ENCODE measurements around the gene TRAF2.
"Not testable (repeated sequence)": the region's sequence is repeated elsewhere in the genome, so short reads cannot be mapped to it uniquely, and the experiment has no call there.

Gene TRAF2

GRCh38 chr9:136862849-136863622 lies 23.3 kb upstream of the TRAF2 start:
- Histone ChIP-seq H3K9me3 (ENCODE audit: control insufficient read depth in 1 of 2, low read length in 2 of 2) (no peaks in the 10 kb centered on the region), H3K4me1 (ENCODE audit: control insufficient read depth in 1 of 2, insufficient read depth in 2 of 2, low read length in 2 of 2) (peaks cover 8 to 22% of the 10 kb centered on the region in 2 donors), H3K27me3 (ENCODE audit: low read depth, low read length) (no peaks in the 10 kb centered on the region), H3K4me3 (ENCODE audit: low read depth in 1 of 2, low read length in 2 of 2) (no peak overlapping the region), H3K27ac (ENCODE audit: low read length) (no peak overlapping the region), H3K36me3 (ENCODE audit: control insufficient read depth in 1 of 2, insufficient read depth in 2 of 2, low read length in 2 of 2) (peaks cover 16 to 36% of the 10 kb centered on the region in 2 donors)

GRCh38 chr9:136863623-136864273 lies 22.6 kb upstream of the TRAF2 start:
- Histone ChIP-seq H3K27me3 (ENCODE audit: low read depth, low read length) (no peaks in the 10 kb centered on the region), H3K9me3 (ENCODE audit: control insufficient read depth in 1 of 2, low read length in 2 of 2) (no peaks in the 10 kb centered on the region), H3K27ac (ENCODE audit: low read length) (no peak overlapping the region), H3K4me1 (ENCODE audit: control insufficient read depth in 1 of 2, insufficient read depth in 2 of 2, low read length in 2 of 2) (peaks cover 8 to 21% of the 10 kb centered on the region in 2 donors), H3K36me3 (ENCODE audit: control insufficient read depth in 1 of 2, insufficient read depth in 2 of 2, low read length in 2 of 2) (peaks cover 16 to 36% of the 10 kb centered on the region in 2 donors), H3K4me3 (ENCODE audit: low read depth in 1 of 2, low read length in 2 of 2) (no peak overlapping the region)

- peaks cover 16 to 36% of the 10 kb centered on the region in 2 donors for H3K36me3 ChIP-seq (ENCODE audit: control insufficient read depth in 1 of 2, insufficient read depth in 2 of 2, low read length in 2 of 2)
- peaks cover 8 to 14% of the 10 kb centered on the region in 2 donors for H3K4me1 ChIP-seq (ENCODE audit: control insufficient read depth in 1 of 2, insufficient read depth in 2 of 2, low read length in 2 of 2)
- no peaks in the 10 kb centered on the region for H3K27me3 ChIP-seq (ENCODE audit: low read depth, low read length)
- no peaks in the 10 kb centered on the region for H3K9me3 ChIP-seq (ENCODE audit: control insufficient read depth in 1 of 2, low read length in 2 of 2)
- H3K27ac ChIP-seq (ENCODE audit: low read length), result peak overlapping the region; percentile 20
- H3K4me3 ChIP-seq (ENCODE audit: low read depth in 1 of 2, low read length in 2 of 2), result peak overlapping the region; percentile 63 to 92
Observed at GRCh38 chr9:136865041-136865767, 21.1 kb upstream of the TRAF2 start.

- H3K27ac ChIP-seq (ENCODE audit: low read length), result no peak overlapping the region
- peaks cover 8 to 14% of the 10 kb centered on the region in 2 donors for H3K4me1 ChIP-seq (ENCODE audit: control insufficient read depth in 1 of 2, insufficient read depth in 2 of 2, low read length in 2 of 2)
Observed at GRCh38 chr9:136865768-136866103, 20.6 kb upstream of the TRAF2 start.

GRCh38 chr9:136866898-136867421 lies 19.4 kb upstream of the TRAF2 start:
- H3K27me3 ChIP-seq (ENCODE audit: low read depth, low read length); H3K27ac ChIP-seq (ENCODE audit: low read length); H3K9me3 ChIP-seq (ENCODE audit: control insufficient read depth in 1 of 2, low read length in 2 of 2): not testable (repeated sequence)
- Histone ChIP-seq H3K4me3 (ENCODE audit: low read depth in 1 of 2, low read length in 2 of 2) (peak overlapping the region in 1 of 2 donors; percentile 92), H3K4me1 (ENCODE audit: control insufficient read depth in 1 of 2, insufficient read depth in 2 of 2, low read length in 2 of 2) (peaks cover 8 to 14% of the 10 kb centered on the region in 2 donors), H3K36me3 (ENCODE audit: control insufficient read depth in 1 of 2, insufficient read depth in 2 of 2, low read length in 2 of 2) (peaks cover 16 to 23% of the 10 kb centered on the region in 2 donors)

More at GRCh38 chr9:136865768-136866103, 20.6 kb upstream of the TRAF2 start:
- peak overlapping the region; percentile 63 to 92 for H3K4me3 ChIP-seq (ENCODE audit: low read depth in 1 of 2, low read length in 2 of 2)
- no peaks in the 10 kb centered on the region for H3K9me3 ChIP-seq (ENCODE audit: control insufficient read depth in 1 of 2, low read length in 2 of 2)
- no peaks in the 10 kb centered on the region for H3K27me3 ChIP-seq (ENCODE audit: low read depth, low read length)
- H3K36me3 ChIP-seq (ENCODE audit: control insufficient read depth in 1 of 2, insufficient read depth in 2 of 2, low read length in 2 of 2), result peaks cover 16 to 34% of the 10 kb centered on the region in 2 donors

GRCh38 chr9:136867480-136867879 lies 18.8 kb upstream of the TRAF2 start:
- Histone ChIP-seq H3K9me3 (ENCODE audit: control insufficient read depth in 1 of 2, low read length in 2 of 2) (no peaks in the 10 kb centered on the region), H3K36me3 (ENCODE audit: control insufficient read depth in 1 of 2, insufficient read depth in 2 of 2, low read length in 2 of 2) (peaks cover 14 to 18% of the 10 kb centered on the region in 2 donors), H3K27ac (ENCODE audit: low read length) (no peak overlapping the region), H3K4me1 (ENCODE audit: control insufficient read depth in 1 of 2, insufficient read depth in 2 of 2, low read length in 2 of 2) (peaks cover 8 to 14% of the 10 kb centered on the region in 2 donors), H3K27me3 (ENCODE audit: low read depth, low read length) (no peaks in the 10 kb centered on the region), H3K4me3 (ENCODE audit: low read depth in 1 of 2, low read length in 2 of 2) (no peak overlapping the region)

GRCh38 chr9:136867917-136868316 lies 18.4 kb upstream of the TRAF2 start:
- no peak overlapping the region for H3K27ac ChIP-seq (ENCODE audit: low read length)
- no peaks in the 10 kb centered on the region for H3K9me3 ChIP-seq (ENCODE audit: control insufficient read depth in 1 of 2, low read length in 2 of 2)
- H3K36me3 ChIP-seq (ENCODE audit: control insufficient read depth in 1 of 2, insufficient read depth in 2 of 2, low read length in 2 of 2), result peaks cover 10 to 13% of the 10 kb centered on the region in 2 donors
- no peak overlapping the region for H3K4me3 ChIP-seq (ENCODE audit: low read depth in 1 of 2, low read length in 2 of 2)
- peaks cover 8 to 14% of the 10 kb centered on the region in 2 donors for H3K4me1 ChIP-seq (ENCODE audit: control insufficient read depth in 1 of 2, insufficient read depth in 2 of 2, low read length in 2 of 2)
- H3K27me3 ChIP-seq (ENCODE audit: low read depth, low read length), result no peaks in the 10 kb centered on the region

- Histone ChIP-seq H3K27me3 (ENCODE audit: low read depth, low read length) (no peaks in the 10 kb centered on the region), H3K4me3 (ENCODE audit: low read depth in 1 of 2, low read length in 2 of 2) (no peak overlapping the region), H3K36me3 (ENCODE audit: control insufficient read depth in 1 of 2, insufficient read depth in 2 of 2, low read length in 2 of 2) (peaks cover 3 to 6% of the 10 kb centered on the region in 2 donors), H3K4me1 (ENCODE audit: control insufficient read depth in 1 of 2, insufficient read depth in 2 of 2, low read length in 2 of 2) (peaks cover 8 to 14% of the 10 kb centered on the region in 2 donors), H3K27ac (ENCODE audit: low read length) (no peak overlapping the region), H3K9me3 (ENCODE audit: control insufficient read depth in 1 of 2, low read length in 2 of 2) (no peaks in the 10 kb centered on the region)
Observed at GRCh38 chr9:136868644-136869043, 17.7 kb upstream of the TRAF2 start.

- H3K27me3 ChIP-seq (ENCODE audit: low read depth, low read length); H3K4me3 ChIP-seq (ENCODE audit: low read depth in 1 of 2, low read length in 2 of 2); H3K27ac ChIP-seq (ENCODE audit: low read length); H3K9me3 ChIP-seq (ENCODE audit: control insufficient read depth in 1 of 2, low read length in 2 of 2); H3K4me1 ChIP-seq (ENCODE audit: control insufficient read depth in 1 of 2, insufficient read depth in 2 of 2, low read length in 2 of 2); H3K36me3 ChIP-seq (ENCODE audit: control insufficient read depth in 1 of 2, insufficient read depth in 2 of 2, low read length in 2 of 2): not testable (repeated sequence)
Observed at GRCh38 chr9:136869611-136870010, 16.7 kb upstream of the TRAF2 start.

GRCh38 chr9:136875155-136875554 lies 11.2 kb upstream of the TRAF2 start:
- Histone ChIP-seq H3K4me1 (ENCODE audit: control insufficient read depth in 1 of 2, insufficient read depth in 2 of 2, low read length in 2 of 2) (no peaks in the 10 kb centered on the region), H3K27ac (ENCODE audit: low read length) (no peak overlapping the region), H3K36me3 (ENCODE audit: control insufficient read depth in 1 of 2, insufficient read depth in 2 of 2, low read length in 2 of 2) (no peaks in the 10 kb centered on the region), H3K27me3 (ENCODE audit: low read depth, low read length) (no peaks in the 10 kb centered on the region), H3K9me3 (ENCODE audit: control insufficient read depth in 1 of 2, low read length in 2 of 2) (no peaks in the 10 kb centered on the region), H3K4me3 (ENCODE audit: low read depth in 1 of 2, low read length in 2 of 2) (no peak overlapping the region)

- Histone ChIP-seq H3K27ac (ENCODE audit: low read length) (no peak overlapping the region), H3K4me1 (ENCODE audit: control insufficient read depth in 1 of 2, insufficient read depth in 2 of 2, low read length in 2 of 2) (peaks cover 0 to 2% of the 10 kb centered on the region in 2 donors), H3K36me3 (ENCODE audit: control insufficient read depth in 1 of 2, insufficient read depth in 2 of 2, low read length in 2 of 2) (no peaks in the 10 kb centered on the region), H3K27me3 (ENCODE audit: low read depth, low read length) (no peaks in the 10 kb centered on the region), H3K4me3 (ENCODE audit: low read depth in 1 of 2, low read length in 2 of 2) (no peak overlapping the region), H3K9me3 (ENCODE audit: control insufficient read depth in 1 of 2, low read length in 2 of 2) (no peaks in the 10 kb centered on the region)
Observed at GRCh38 chr9:136876476-136876875, 9.8 kb upstream of the TRAF2 start.

Measured in muscle layer of duodenum (tissue), 2 donors.